ENCODE data around the gene RSPH9. TPM values are rescaled to one million over a fixed set of nuclear protein-coding genes. Genes with fewer than 3 reads are reported as not detected.

Gene RSPH9
- total RNA-seq, 4 donors from 2014 or later, result 0.24 to 0.57 TPM; not detected in 2

DNA sequence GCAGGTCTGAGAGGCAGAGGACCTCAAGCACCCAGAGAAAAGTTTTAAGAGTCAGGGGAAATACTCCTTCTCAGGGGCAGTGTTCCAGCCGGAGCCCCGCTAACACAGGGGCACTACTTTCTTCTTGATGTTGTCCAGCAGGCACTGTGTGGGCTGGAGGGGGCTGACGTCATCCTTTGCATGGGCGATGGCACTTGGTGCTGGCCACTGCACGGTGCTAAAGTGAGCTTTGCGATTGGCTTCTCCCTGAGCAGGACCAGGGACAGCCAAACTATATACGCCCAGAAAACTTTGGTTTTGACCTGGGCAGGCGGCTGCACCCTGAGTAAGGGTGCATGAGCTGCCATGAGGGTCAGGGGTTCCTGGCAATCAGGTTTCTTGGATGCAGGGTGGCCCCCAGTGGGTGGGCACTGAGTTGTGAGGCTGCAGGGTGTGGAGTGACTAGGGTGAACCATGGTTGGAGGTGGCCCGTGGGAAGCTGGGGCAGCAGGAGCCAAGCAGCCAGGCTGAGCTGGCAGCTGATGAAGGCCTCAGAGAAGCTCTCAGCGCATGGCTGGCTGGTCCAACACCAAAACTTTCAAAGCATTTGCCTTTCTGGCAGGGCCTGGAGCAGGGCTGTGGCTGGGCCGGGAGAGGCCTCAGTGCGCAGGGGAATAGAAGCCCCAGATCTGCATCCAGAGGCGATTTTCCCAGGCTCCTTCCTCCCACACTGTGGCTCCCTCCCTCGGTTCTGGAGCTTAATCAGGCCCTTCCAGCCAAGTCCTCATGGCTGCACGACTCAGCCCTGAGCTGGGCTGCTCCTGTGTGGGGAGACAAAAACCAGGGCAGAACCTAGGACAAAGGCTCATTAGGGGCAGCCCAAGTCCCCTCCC lies 24.4 kb downstream of the RSPH9 start:
- 44% methylated on average over 12 of the region's 15 CpGs for WGBS

DNA sequence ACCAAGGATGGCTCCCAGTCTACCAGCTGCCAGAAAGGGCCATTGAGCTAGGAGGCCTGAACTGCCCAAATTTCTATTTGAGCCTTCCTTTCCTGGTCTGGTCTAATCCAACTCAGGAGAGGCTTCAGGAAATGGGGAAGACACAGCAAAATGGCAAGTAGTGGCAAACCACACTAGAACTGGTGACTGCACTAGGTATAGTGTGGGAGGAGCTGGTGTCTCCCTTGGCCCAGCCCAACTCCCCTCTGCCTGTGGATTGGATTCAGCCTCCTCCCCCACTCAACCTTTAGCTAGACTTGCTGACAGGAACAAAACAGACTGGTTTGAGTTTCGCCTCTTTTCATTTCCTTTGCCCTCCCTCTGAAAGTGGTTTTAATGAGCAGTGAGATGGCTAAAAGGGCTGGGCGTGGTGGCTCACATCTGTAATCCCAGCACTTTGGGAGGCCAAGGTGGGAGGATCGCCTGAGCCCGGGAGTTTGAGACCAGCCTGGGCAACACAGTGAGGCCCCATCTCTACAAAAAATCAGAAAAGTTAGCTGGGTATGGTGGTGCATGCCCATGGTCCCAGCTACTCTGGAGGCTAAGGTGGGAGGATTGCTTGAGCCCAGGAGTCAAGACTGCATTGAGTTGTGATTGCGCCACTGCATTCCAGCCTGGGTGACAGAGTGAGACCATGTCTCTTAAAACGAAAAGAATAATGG lies 25.2 kb downstream of the RSPH9 start:
- no peak for TF ChIP-seq POLR2AphosphoS5 (IDR thresholded peaks at IDR 0.05)
- TF ChIP-seq EP300 (IDR thresholded peaks at IDR 0.05), result no peak
- no peak for TF ChIP-seq POLR2A (IDR thresholded peaks at IDR 0.05)
- TF ChIP-seq, protein P1, sequence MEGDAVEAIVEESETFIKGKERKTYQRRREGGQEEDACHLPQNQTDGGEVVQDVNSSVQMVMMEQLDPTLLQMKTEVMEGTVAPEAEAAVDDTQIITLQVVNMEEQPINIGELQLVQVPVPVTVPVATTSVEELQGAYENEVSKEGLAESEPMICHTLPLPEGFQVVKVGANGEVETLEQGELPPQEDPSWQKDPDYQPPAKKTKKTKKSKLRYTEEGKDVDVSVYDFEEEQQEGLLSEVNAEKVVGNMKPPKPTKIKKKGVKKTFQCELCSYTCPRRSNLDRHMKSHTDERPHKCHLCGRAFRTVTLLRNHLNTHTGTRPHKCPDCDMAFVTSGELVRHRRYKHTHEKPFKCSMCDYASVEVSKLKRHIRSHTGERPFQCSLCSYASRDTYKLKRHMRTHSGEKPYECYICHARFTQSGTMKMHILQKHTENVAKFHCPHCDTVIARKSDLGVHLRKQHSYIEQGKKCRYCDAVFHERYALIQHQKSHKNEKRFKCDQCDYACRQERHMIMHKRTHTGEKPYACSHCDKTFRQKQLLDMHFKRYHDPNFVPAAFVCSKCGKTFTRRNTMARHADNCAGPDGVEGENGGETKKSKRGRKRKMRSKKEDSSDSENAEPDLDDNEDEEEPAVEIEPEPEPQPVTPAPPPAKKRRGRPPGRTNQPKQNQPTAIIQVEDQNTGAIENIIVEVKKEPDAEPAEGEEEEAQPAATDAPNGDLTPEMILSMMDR (IDR thresholded peaks at IDR 0.05), result no peak
- peak overlapping the region; percentile 55 for H3K27ac ChIP-seq
- peaks cover 39% of the 10 kb centered on the region for H3K4me1 ChIP-seq
- no peak for DNase-seq (ENCODE audit: low spot score in 2 of 2)
- no peaks in the 10 kb centered on the region for H3K9me3 ChIP-seq
- no peak overlapping the region for H3K4me3 ChIP-seq
- H3K36me3 ChIP-seq, result peaks cover 45% of the 10 kb centered on the region
- no peaks in the 10 kb centered on the region for H3K27me3 ChIP-seq
- 65% methylated on average over 6 of the region's 6 CpGs for WGBS

More for the DNA sequence above, 24.4 kb downstream of the RSPH9 start:
- DNase-seq (ENCODE audit: low spot score in 2 of 2), result peak in 1 of 2 donors; percentile 83
- Histone ChIP-seq H3K36me3 (peaks cover 37% of the 10 kb centered on the region), H3K9me3 (no peaks in the 10 kb centered on the region), H3K4me3 (no peak overlapping the region), H3K27ac (peak overlapping the region; percentile 55), H3K4me1 (peaks cover 39% of the 10 kb centered on the region), H3K27me3 (no peaks in the 10 kb centered on the region)
- TF ChIP-seq POLR2A (IDR thresholded peaks at IDR 0.05) (no peak), EP300 (IDR thresholded peaks at IDR 0.05) (no peak)

DNA sequence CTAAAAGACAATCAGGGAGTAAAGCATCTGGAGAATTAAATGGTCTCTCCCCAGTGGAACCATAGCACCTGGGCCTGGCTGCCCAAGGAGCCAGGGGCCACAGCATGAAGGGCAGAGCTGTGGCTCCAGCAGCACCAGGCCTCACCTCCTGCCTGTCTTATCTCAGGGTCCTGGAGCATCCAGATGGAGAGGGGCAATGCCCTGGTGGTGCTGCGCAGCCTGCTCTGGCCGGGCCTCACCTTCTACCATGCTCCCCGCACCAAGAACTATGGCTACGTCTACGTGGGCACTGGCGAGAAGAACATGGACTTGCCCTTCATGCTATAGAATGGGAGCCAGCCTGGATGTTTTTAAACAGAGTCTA lies 25.8 kb downstream of the RSPH9 start:
- no peaks in the 10 kb centered on the region for H3K9me3 ChIP-seq

DNA sequence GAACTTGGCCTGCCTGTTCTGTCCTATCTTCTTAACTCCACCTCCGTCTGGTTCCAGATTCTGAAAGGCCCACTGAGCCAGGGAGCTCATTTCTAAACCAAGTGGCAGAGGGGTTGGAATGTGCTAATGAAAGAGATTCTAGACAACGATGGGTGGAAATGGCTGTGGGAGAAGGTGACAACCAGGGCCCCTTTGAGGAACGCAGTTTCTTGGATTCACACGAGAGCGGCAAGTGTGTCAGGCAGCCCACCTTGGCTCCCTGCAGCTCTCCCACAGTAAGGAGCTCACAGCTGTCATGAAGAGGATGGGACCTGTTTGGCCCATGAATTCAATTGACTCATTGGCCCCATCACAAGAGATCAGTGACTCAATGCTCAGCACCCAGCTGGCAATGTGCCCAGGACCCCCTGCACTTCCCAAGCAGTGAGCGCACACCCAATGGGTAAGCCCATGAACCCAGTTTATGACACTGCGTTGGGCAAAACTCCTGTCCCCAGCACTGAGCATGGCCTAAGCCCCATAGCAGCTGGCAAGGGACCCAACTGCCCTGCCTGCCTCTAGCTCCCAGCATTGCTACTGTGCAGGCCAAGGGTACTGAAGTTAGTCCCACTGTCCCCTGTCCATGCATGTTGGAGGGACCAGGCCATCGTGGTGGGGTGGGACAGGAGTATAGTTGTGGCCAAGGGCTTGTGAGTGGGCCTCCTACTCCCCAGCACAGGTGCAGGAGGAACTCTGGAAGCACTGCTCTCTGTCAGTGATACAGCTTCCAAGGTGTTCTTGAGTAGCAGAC lies 26.4 kb downstream of the RSPH9 start:
- no peaks in the 10 kb centered on the region for H3K27me3 ChIP-seq
- no peak for TF ChIP-seq POLR2A (IDR thresholded peaks at IDR 0.05)
- TF ChIP-seq, protein P1 (IDR thresholded peaks at IDR 0.05), result no peak
- no peak for TF ChIP-seq EP300 (IDR thresholded peaks at IDR 0.05)
- TF ChIP-seq POLR2AphosphoS5 (IDR thresholded peaks at IDR 0.05), result no peak
- DNase-seq (ENCODE audit: low spot score in 2 of 2), result no peak
- no peak overlapping the region for H3K4me3 ChIP-seq
- H3K27ac ChIP-seq, result no peak overlapping the region
- H3K36me3 ChIP-seq, result peaks cover 56% of the 10 kb centered on the region
- H3K4me1 ChIP-seq, result peaks cover 39% of the 10 kb centered on the region
- no peaks in the 10 kb centered on the region for H3K9me3 ChIP-seq
- 87% methylated on average over 6 of the region's 8 CpGs for WGBS

More for the DNA sequence above, 25.8 kb downstream of the RSPH9 start:
- Histone ChIP-seq H3K27ac (peak overlapping the region; percentile 11), H3K4me3 (no peak overlapping the region), H3K36me3 (peaks cover 50% of the 10 kb centered on the region), H3K27me3 (no peaks in the 10 kb centered on the region), H3K4me1 (peaks cover 39% of the 10 kb centered on the region)
- no peak for DNase-seq (ENCODE audit: low spot score in 2 of 2)
- TF ChIP-seq, protein P1 (IDR thresholded peaks at IDR 0.05), result no peak
- TF ChIP-seq POLR2A (IDR thresholded peaks at IDR 0.05) (no peak), EP300 (IDR thresholded peaks at IDR 0.05) (no peak), POLR2AphosphoS5 (IDR thresholded peaks at IDR 0.05) (no peak)
- 91% methylated on average over 6 of the region's 6 CpGs for WGBS

DNA sequence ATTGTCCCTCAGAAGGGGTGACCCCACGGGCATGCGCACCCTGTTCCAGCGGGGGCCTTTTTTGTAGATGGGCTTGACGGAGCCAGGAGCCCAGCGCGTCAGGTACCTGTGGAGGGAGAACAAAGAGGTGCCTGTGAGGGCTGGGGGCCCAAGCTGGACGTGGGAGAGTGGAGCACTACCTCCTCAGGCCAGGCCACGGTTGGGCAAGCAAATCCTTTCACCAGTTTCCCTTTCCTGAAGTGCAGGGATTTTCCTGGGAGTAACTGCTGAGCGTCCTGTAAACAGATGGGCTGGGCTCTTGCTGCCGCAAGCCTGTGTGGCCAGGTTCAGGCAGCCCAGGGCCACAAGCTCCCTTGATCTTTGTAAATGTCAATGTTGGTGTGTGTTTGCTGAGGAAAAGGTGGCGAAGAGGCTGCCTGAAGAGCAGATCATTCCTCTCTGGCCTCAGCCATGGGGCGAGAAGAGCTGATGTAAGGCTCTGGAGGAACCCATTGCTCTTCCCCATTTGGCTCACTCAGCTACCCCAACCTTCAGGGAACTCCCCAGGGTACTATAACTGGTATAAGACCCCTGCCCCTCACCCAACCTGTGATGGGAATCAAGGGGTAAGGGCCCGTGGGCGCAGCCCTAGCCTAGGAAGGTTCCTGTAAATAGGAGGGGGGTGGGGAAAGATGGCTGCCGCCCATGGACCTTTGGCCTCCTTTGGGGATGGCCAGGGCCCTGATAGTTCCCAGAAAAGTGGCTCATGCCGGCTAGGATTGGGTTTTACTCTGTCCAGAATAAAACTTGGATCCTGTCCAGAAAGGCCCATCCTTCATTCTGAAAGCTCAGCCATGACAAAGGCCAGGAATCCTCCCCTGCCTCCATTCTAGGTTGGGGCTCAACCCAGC lies 27.2 kb downstream of the RSPH9 start:
- Histone ChIP-seq H3K27me3 (no peaks in the 10 kb centered on the region), H3K36me3 (peaks cover 65% of the 10 kb centered on the region), H3K27ac (no peak overlapping the region), H3K4me1 (peaks cover 36% of the 10 kb centered on the region), H3K9me3 (no peaks in the 10 kb centered on the region), H3K4me3 (no peak overlapping the region)
- 85% methylated on average over 15 of the region's 16 CpGs for WGBS
- no peak for TF ChIP-seq POLR2AphosphoS5 (IDR thresholded peaks at IDR 0.05)
- TF ChIP-seq EP300 (IDR thresholded peaks at IDR 0.05), result no peak
- TF ChIP-seq, protein P1 (IDR thresholded peaks at IDR 0.05), result no peak
- DNase-seq (ENCODE audit: low spot score in 2 of 2), result no peak

Data from suprapubic skin (tissue), 4 donors.